ENCODE measurements around the gene ROR2. TPM values are rescaled to one million over a fixed set of nuclear protein-coding genes. Genes with fewer than 3 reads are reported as not detected.
A peak's percentile ranks its signal among the peaks of the same experiment; 100 is the strongest.

Gene ROR2
- total RNA-seq, 4 donors from 2014 or later, result 4.2 to 23.2 (median 11.2) TPM

DNA sequence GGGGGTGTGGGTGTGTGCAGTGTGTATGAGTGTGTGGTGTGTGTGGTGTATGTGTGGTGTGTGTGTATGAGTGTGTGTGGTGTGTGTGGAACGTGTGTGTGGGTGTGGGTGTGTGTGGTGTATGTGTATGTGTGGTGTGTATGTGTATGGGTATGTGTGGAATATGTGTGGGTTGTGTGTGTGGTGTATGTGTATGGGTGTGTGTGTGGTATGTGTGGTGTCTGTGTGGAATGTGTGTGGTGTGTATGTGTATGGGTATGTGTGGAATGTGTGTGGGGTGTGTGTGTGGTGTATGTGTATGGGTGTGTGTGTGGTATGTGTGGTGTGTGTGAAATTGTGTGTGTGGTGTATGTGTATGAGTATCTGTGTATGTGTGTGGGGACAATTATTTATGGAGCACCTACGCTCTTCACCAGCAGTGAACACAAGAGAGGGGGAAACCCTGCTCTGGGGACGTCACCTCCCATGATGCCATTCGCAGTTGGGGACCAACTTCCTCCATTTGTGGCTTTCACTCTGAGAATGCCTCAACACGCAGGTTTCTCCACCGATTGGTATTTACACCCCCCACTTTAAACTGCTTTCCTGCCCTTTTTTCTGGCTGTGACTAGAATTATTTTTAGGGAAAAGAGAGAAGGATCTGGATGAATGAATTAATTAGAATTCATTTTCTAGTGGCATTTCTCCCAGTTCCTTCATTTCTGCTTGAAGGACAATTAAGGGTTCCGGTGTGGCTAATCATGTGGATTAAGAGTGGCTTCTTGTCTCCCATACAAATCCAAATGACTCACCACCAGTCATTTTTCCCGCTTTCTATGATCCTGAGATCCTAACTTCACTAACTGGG is 238.1 kb downstream of the ROR2 start:
- Histone ChIP-seq H3K36me3 (no peaks in the 10 kb centered on the region), H3K27ac (no peak overlapping the region), H3K9me3 (no peaks in the 10 kb centered on the region), H3K4me1 (no peaks in the 10 kb centered on the region), H3K27me3 (no peaks in the 10 kb centered on the region), H3K4me3 (no peak overlapping the region)
- peak; percentile 56 for DNase-seq
- in situ Hi-C loops (cut with MboI; ENCODE audit: low pct_ligation_motif_present in 1 of 4, low pct_unique_long_range_greater_than_20kb in 1 of 4, low sequenced_read_pairs in 3 of 4), result no loop called here
- intact Hi-C loops (cut with DNase I; ENCODE audit: low total_unique reads), result no loop called here
- TF ChIP-seq POLR2AphosphoS5 (IDR thresholded peaks at IDR 0.05) (no peak), POLR2A (IDR thresholded peaks at IDR 0.05) (no peak), EP300 (IDR thresholded peaks at IDR 0.05; ENCODE audit: low read depth) (no peak)
- TF ChIP-seq, protein P1, sequence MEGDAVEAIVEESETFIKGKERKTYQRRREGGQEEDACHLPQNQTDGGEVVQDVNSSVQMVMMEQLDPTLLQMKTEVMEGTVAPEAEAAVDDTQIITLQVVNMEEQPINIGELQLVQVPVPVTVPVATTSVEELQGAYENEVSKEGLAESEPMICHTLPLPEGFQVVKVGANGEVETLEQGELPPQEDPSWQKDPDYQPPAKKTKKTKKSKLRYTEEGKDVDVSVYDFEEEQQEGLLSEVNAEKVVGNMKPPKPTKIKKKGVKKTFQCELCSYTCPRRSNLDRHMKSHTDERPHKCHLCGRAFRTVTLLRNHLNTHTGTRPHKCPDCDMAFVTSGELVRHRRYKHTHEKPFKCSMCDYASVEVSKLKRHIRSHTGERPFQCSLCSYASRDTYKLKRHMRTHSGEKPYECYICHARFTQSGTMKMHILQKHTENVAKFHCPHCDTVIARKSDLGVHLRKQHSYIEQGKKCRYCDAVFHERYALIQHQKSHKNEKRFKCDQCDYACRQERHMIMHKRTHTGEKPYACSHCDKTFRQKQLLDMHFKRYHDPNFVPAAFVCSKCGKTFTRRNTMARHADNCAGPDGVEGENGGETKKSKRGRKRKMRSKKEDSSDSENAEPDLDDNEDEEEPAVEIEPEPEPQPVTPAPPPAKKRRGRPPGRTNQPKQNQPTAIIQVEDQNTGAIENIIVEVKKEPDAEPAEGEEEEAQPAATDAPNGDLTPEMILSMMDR (IDR thresholded peaks at IDR 0.05), result no peak
- WGBS, 2 donors (ENCODE audit: low coverage in 1 of 2), result 59 to 63% methylated on average over 6 to 8 of the region's 8 CpGs

DNA sequence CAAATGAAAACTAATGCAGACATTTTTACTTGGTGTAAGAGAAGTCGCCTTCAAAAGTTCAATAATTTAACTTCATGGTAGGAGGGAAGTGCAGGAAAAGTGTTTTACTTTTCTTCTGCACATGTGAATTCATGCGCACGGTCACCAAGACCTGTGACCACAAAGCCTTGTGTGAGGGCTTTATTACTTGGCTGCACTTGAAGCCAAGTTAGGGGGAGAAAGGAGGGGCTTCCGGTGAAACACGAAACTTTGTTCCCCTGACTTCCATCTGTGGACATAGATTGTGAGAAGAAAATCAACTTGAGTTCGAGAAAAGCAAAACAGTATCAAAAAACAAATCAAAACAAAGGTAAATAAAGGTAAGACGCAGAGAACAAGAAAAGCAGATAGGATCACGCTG is 239.9 kb downstream of the ROR2 start:
- no peak overlapping the region for H3K4me3 ChIP-seq
- no peak for DNase-seq
- in situ Hi-C loops (cut with MboI; ENCODE audit: low pct_ligation_motif_present in 1 of 4, low pct_unique_long_range_greater_than_20kb in 1 of 4, low sequenced_read_pairs in 3 of 4) (no loop called here), intact Hi-C loops (cut with DNase I; ENCODE audit: low total_unique reads) (no loop called here)
- H3K9me3 ChIP-seq, result peaks cover 6 to 7% of the 10 kb centered on the region in 2 donors
- no peak overlapping the region for H3K27ac ChIP-seq
- no peaks in the 10 kb centered on the region for H3K36me3 ChIP-seq
- H3K27me3 ChIP-seq, result no peaks in the 10 kb centered on the region
- no peak for TF ChIP-seq POLR2A (IDR thresholded peaks at IDR 0.05)
- 62 to 75% methylated on average over 6 to 8 of the region's 8 CpGs for WGBS, 2 donors (ENCODE audit: low coverage in 1 of 2)
- no peaks in the 10 kb centered on the region for H3K4me1 ChIP-seq

DNA sequence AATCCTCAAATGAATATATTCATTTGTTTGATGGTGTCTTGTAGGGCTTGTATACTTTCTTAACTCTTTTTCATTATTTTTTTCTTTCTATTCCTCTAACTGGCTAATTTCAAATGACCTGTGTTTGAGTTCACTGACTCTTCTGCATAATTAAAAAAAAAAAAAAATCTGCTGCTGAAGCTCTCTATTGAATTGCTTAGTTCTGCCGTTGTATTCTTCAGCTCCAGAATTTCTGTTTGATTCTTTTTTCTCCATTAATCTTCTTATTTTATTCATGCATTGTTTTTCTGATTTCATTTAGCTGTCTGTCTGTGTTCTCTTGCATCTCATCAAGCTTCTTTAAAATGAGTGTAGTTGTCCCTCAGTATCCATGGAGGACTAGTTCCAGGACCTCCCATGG is 244.6 kb downstream of the ROR2 start:
- Histone ChIP-seq H3K4me3 (no peak overlapping the region), H3K36me3 (no peaks in the 10 kb centered on the region), H3K27me3 (no peaks in the 10 kb centered on the region), H3K4me1 (no peaks in the 10 kb centered on the region), H3K9me3 (peaks cover 6 to 11% of the 10 kb centered on the region in 2 donors), H3K27ac (no peak overlapping the region)
- intact Hi-C loops (cut with DNase I; ENCODE audit: low total_unique reads), result no loop called here
- in situ Hi-C loops (cut with MboI; ENCODE audit: low pct_ligation_motif_present in 1 of 4, low pct_unique_long_range_greater_than_20kb in 1 of 4, low sequenced_read_pairs in 3 of 4), result no loop called here
- TF ChIP-seq EP300 (IDR thresholded peaks at IDR 0.05; ENCODE audit: low read depth) (no peak), POLR2A (IDR thresholded peaks at IDR 0.05) (no peak), POLR2AphosphoS5 (IDR thresholded peaks at IDR 0.05) (no peak)
- TF ChIP-seq, protein P1 (IDR thresholded peaks at IDR 0.05), result no peak
- DNase-seq, result no peak
- 97 to 100% methylated on average over 1 of the region's 1 CpG for WGBS, 2 donors (ENCODE audit: low coverage in 1 of 2)

DNA sequence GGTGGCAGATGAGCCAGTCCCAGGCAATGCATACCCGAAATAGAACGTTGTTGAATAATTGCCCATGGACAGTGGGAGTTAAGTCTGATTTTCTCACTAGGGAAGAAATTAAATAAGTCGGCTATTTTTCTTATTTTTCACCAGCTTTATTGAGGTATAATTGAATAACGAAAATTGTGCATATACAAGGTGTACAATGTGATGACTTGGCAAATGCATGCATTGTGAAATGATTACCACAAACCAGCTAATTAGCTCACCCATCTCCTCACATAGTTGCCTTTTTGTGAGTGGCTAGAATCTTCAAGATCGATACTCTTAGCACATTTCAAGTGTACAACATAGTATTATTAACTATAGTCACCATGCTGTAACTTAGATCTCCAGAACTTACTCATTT is 249.6 kb downstream of the ROR2 start:
- H3K27ac ChIP-seq, result no peak overlapping the region
- H3K27me3 ChIP-seq, result no peaks in the 10 kb centered on the region
- peaks cover 0 to 4% (median 0%) of the 10 kb centered on the region in 4 donors for H3K4me1 ChIP-seq
- DNase-seq, result no peak
- WGBS, 2 donors (ENCODE audit: low coverage in 1 of 2), result 83 to 91% methylated on average over 5 of the region's 5 CpGs
- in situ Hi-C loops (cut with MboI; ENCODE audit: low pct_ligation_motif_present in 1 of 4, low pct_unique_long_range_greater_than_20kb in 1 of 4, low sequenced_read_pairs in 3 of 4), result no loop called here
- H3K36me3 ChIP-seq, result no peaks in the 10 kb centered on the region
- no peak for TF ChIP-seq EP300 (IDR thresholded peaks at IDR 0.05; ENCODE audit: low read depth)
- TF ChIP-seq POLR2AphosphoS5 (IDR thresholded peaks at IDR 0.05), result no peak
- no peak for TF ChIP-seq POLR2A (IDR thresholded peaks at IDR 0.05)
- TF ChIP-seq, protein P1 (IDR thresholded peaks at IDR 0.05), result no peak
- peaks cover 3 to 7% of the 10 kb centered on the region in 2 donors for H3K9me3 ChIP-seq
- no peak overlapping the region for H3K4me3 ChIP-seq
- intact Hi-C loops (cut with DNase I; ENCODE audit: low total_unique reads), result no loop called here
